ENCODE data around the gene DNAJC12. TPM values are rescaled to one million over a fixed set of nuclear protein-coding genes. Genes with fewer than 3 reads are reported as not detected.
"Not testable (repeated sequence)": the region's sequence is repeated elsewhere in the genome, so short reads cannot be mapped to it uniquely, and the experiment has no call there.

Gene DNAJC12
- total RNA-seq, 1 experiment from 2014 or later, result 3.2 TPM

- peak; percentile 12 for DNase-seq (ENCODE audit: low read depth)
Measured at GRCh38 chr10:67839951-67840350, 2.0 kb upstream of the DNAJC12 start.

DNA sequence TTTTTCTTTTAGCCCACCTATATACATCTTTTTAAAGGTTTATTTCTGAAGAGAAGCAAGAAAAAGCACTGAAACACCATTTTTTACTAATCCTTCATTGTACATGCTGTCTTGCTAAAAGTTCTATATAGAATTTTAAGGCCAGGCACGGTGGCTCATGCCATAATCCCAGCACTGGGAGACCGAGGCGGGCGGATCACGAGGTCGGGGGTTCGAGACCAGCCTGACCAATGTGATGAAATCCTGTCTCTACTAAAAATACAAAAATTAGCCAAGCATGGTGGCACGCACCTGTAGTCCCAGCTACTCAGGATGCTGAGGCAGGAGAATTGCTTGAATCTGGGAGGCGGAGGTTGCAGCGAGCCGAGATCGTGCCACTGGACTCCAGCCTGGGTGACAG, 1.5 kb upstream of the DNAJC12 start:
- DNase-seq (ENCODE audit: low read depth), result not testable (repeated sequence)

GRCh38 chr10:67836972-67837371, 1.0 kb downstream of the DNAJC12 start:
- DNase-seq (ENCODE audit: low read depth), result no peak

- DNase-seq (ENCODE audit: low read depth), result no peak
Measured at GRCh38 chr10:67836488-67836887, 1.5 kb downstream of the DNAJC12 start.

DNA sequence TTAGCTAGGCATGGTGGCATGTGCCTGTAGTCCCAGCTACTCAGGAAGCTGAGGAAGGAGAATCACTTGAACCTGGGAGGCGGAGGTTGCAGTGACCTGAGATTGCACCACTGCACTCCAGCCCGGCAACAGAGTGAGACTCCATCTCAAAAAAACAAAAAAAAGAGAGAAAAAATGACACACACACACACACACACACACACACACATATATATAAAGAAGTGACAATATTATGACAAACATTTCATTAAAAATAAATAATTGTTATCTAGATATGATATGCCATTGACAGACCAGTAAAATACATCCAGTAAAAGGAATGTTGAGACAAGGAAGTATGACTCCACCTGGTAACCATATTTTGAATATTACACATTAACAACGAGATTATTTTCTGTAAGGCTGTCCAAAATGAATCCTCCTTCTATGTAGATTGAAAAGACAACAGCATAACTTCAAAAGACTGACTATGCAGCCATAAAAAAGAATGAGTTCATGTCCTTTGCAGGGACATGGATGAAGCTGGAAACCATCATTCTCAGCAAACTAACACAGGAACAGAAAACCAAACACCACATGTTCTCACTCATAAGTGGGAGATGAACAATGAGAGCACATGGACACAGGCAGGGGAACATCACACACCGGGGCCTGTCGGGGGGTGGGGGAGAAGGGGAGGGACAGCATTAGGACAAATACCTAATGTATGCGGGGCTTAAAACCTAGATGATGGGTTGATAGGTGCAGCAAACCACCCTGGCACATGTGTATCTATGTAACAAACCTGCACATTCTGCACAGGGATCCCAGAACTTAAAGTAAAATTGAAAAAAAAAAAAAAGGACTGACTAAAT, 2.2 kb downstream of the DNAJC12 start:
- not testable (repeated sequence) for DNase-seq (ENCODE audit: low read depth)

GRCh38 chr10:67834375-67834774, 3.6 kb downstream of the DNAJC12 start:
- no peak for DNase-seq (ENCODE audit: low read depth)

GRCh38 chr10:67827811-67828210, 10.2 kb downstream of the DNAJC12 start:
- DNase-seq (ENCODE audit: low read depth), result no peak

GRCh38 chr10:67819768-67820204, 18.2 kb downstream of the DNAJC12 start:
- peak; percentile 41 for DNase-seq (ENCODE audit: low read depth)

- peak; percentile 39 for DNase-seq (ENCODE audit: low read depth)
Measured at GRCh38 chr10:67818323-67818722, 19.7 kb downstream of the DNAJC12 start.

DNA sequence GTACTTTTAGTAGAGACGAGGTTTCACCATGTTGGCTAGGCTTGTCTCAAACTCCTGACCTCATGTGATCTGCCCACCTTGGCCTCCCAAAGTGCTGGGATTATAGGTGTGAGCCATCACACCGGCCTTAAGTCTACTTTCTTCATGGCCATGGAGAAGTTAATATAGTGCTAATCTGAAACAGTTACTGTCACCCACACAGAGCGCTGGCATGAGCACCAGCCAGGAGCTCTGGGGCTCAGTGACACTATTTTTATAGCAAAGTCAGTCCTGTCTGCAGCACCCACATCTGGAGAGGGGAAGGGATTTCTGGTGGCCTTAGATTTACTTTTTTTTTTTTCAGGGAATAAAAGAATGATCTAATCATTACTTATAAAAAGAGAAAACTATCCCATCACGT, 21.3 kb downstream of the DNAJC12 start:
- no peak for DNase-seq (ENCODE audit: low read depth)

- DNase-seq (ENCODE audit: low read depth), result peak; percentile 9
Measured at GRCh38 chr10:67815571-67816059, 22.4 kb downstream of the DNAJC12 start.

GRCh38 chr10:67812007-67812406, 26.0 kb downstream of the DNAJC12 start:
- no peak for DNase-seq (ENCODE audit: low read depth)

DNA sequence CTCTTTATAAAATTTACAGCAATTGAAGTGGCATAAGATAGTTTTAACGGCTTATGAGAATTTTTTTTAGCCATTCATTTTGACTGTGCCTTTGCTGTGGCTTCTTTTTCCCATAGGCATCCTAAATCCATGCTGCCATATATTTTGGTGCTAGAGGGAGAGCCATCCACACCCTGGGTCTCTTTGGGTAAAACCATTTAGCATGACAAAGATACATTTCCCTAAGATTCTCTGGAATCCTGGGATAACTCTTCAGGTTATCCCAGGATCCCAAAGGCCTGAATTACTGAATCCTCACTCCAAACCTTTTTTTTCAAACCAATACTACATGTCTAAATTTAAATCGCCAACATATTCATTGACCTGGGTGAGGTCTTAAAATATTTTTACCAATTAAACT, 28.9 kb downstream of the DNAJC12 start:
- DNase-seq (ENCODE audit: low read depth), result no peak

GRCh38 chr10:67808704-67809103, 29.3 kb downstream of the DNAJC12 start:
- no peak for DNase-seq (ENCODE audit: low read depth)

DNA sequence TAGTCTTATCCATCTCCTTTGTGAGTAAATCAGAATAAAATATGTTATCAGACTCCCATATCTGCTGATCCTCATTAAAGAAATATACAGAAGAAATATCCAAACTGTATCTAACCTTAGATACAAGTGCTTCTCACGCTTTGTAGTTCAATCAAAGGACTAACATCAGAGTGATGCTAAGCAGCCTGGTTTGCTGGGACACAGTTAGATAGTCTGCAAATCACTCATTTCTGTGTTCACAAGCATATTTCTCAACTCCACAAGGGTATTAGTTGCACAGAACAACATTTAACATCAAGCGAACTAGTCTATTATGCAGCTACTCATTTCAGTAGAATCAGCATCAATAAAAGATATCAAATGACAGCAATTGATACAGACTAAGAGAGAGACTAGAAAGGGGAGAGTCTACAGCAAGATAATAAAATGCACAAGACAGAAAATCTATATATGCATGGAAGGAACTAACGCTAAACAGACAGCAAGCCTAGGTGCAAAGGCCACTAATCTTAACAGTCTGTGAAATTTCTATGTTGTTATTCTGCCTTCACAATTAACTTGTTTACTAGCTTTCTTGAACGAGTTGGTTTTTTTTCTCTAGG, 30.0 kb downstream of the DNAJC12 start:
- no peak for DNase-seq (ENCODE audit: low read depth)

DNA sequence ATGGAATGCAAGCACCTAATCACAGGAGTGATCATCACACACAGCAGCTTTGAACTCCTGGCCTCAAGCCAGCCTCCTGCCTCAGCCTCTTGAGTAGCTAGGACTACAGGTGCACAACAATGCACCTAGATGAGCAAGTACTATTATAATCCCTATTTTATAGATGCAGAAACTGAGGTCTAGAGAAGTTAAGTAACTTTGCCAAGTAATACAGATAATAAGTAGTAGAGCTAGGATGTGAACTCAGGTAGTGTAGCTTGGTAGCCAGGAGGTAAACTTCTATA, 33.7 kb downstream of the DNAJC12 start:
- DNase-seq (ENCODE audit: low read depth), result no peak

DNA sequence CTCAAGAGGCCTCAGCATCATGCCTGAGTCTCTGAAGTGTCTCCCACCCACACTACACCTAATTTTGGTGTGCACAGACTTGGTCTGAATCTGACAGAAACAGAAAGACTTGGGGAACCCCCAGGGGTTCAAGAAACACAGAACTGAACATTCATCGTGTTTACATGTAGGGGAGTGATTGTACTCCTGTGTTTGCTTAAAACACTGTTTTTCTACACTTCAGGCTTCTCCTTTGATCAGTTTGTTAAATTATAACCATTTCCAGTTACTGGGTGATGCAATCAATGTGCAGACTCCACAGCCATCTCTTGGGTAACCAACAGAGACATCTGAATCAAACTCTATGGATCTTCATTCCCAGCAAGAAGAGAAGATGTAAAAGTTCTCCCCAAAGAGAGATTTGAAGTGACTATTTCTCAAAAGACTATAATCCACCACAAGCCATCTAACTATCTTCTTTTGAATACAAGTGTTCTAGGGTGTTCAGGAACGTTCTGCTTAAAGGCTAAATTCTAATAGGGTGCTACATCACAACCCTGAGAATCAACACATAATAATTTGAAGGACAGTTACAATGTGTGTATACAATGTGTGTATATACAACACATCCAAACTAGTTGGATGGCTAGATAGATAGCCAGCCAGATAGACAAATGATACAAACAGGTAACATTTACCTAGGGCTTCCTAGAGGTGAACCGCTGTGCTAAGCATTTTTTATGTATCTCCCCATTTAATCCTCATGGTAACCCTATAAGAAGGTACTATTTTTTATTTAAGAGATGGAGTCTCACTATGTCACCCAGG, 34.2 kb downstream of the DNAJC12 start:
- no peak for DNase-seq (ENCODE audit: low read depth)

DNA sequence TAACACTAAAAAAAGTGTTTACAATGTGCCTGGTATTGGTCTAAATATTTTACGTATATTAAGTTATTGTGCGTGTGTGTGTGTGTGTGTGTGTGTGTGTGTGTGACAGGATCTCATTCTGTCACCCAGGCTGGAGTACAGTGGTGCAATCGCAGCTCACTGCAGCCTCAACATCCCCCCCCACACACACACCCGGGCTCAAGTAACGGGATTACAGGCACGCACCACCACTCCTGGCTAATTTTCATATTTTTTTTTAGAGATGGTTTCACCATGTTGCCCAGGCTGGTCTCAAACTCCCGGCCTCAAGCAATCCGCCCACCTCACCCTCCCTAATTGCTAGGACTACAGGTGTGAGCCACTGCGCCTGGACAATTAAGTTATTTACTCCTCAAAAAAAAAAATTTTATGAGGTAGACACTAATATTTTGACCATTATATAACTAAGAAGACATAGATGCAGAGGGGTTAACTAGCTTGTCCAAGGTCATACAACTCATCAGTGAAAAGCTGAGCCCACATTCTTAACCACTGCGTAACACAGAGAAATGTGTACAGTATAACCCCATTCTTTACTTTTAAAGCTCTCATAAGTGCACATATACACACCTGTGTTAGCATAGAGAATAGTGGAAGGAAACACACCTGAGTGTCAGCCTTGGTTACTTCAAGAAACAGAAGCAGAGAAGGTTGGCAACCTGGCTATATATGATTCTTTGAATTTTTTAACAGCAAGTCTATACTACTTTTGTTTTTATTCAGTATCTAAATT, 35.0 kb downstream of the DNAJC12 start:
- no peak for DNase-seq (ENCODE audit: low read depth)

GRCh38 chr10:67801118-67801517, 36.9 kb downstream of the DNAJC12 start:
- no peak for DNase-seq (ENCODE audit: low read depth)

DNA sequence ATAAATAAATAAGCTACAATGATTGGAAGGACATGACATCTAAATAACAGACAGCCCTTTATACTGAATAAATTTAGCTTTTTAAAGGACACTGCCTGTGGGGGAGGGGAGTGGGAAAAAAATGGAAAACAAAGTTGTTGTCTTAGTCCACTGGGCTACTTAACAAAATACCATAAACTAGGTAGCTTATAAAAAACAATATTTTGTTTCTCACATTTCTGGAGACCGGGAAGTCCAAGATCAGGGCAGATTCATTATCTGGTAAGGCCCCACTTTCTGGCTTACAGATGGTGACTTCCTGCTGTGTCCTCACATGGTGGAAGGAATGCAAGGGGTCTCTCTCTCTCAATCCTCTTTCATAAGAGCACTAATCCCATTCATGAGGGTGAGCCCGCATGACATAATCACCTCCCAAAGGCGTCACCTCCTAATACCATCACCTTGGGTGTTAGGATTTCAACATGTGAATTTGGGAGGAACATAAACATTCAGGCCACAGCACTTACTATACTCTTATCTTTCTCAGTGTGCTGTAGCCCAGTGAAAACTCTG, 43.0 kb downstream of the DNAJC12 start:
- no peak for DNase-seq (ENCODE audit: low read depth)

GRCh38 chr10:67794256-67794655, 43.7 kb downstream of the DNAJC12 start:
- DNase-seq (ENCODE audit: low read depth), result no peak
